ENCODE data around the gene CARS2.

CARS2 gene

GRCh38 chr13:110630566-110631119 is 75.3 kb downstream of the CARS2 start:
- H3K9me3 Mint-ChIP-seq = no peaks in the 10 kb centered on the region
- H3K4me3 Mint-ChIP-seq = no peak overlapping the region
- DNase-seq (no peak), ATAC-seq (no peak)
- H3K27ac Mint-ChIP-seq = peak overlapping the region in 1 of 2 donors; percentile 88
- peaks cover 57% of the 10 kb centered on the region for H3K4me1 Mint-ChIP-seq
- no peaks in the 10 kb centered on the region for H3K27me3 Mint-ChIP-seq

DNA sequence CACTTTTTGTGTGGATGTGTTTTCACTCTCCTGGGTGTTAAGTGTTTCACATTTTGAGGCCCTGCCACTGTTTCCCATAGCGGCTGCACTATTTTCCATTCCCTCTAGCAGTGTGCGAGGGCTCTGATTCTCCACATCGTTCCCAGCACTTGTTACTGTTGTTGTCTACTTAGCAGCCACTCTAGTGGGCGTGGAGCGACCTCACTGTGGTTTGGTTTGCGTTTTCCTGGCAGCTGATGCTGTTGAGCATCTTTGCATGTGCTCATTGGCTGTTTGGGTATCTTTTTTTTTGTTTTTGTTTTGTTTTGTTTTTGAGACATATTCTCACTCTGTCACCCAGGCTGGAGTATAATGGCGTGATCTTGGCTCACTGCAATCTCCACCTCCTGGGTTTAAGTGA is 76.2 kb downstream of the CARS2 start:
- DNase-seq (peak in 1 of 2 donors; percentile 37), ATAC-seq (peak; percentile 70)
- Mint-ChIP-seq H3K27ac (peak overlapping the region in 1 of 2 donors; percentile 69), H3K9me3 (no peaks in the 10 kb centered on the region), H3K4me1 (peaks cover 60% of the 10 kb centered on the region), H3K4me3 (no peak overlapping the region), H3K27me3 (no peaks in the 10 kb centered on the region)

DNA sequence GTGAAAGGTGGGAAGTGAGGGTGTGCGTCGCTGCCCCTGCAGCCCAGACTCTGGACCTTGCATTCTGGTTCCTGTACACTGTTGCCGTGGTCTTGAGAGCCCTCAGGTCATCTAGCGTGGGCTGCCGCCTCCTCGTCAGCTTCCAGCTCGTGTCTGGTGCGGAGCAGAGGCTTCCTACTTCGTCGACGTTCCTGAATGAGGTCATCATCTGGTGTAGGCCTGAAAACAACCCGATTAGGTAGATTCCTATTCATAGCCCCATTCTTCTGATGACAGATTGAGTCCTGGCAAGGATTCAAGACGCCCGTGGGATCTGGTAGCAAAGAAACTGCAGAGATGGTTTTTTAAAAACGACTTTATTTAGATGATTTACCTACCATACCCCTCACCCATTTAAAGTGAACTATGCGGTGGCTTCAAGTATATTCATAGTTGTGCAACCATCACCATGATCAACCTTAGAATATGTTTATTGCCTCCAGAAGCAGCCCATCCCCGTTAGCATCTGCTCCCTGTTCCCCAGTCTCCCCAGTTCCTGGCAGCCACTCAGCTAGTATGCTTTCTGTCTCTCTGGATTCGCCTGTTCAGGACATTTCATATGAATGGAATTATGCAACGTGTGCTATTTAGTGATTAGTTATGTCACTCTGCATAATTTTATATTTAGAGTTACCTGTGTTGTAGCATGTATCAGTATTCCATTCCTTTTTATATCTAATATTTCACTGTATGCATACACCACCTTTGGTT is 76.8 kb downstream of the CARS2 start:
- Mint-ChIP-seq H3K27ac (peak overlapping the region in 1 of 2 donors; percentile 89), H3K4me3 (no peak overlapping the region)
- ATAC-seq = no peak

DNA sequence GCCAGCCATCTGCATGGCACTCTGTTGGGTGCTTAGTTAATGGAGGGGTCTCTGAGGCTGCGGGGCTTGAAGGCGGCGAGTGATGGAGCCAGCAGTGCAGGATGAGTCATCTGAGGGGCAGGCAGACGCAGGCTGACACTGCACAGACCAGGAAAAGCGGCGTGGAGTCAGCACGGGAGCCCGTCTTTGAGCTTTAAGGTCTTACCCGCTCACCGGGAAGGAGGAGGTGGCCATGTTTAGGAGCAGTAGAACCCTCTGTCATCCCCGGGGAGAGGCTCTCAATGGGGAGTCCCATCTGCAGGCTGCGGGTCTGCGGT is 77.5 kb downstream of the CARS2 start:
- peak; percentile 9 for ATAC-seq
- Mint-ChIP-seq H3K4me1 (peaks cover 60% of the 10 kb centered on the region), H3K27me3 (no peaks in the 10 kb centered on the region), H3K27ac (no peak overlapping the region), H3K9me3 (no peaks in the 10 kb centered on the region), H3K4me3 (no peak overlapping the region)
- DNase-seq = no peak

More for the DNA sequence above, 76.8 kb downstream of the CARS2 start:
- Mint-ChIP-seq H3K9me3 (no peaks in the 10 kb centered on the region), H3K27me3 (no peaks in the 10 kb centered on the region), H3K4me1 (peaks cover 60% of the 10 kb centered on the region)
- DNase-seq = no peak

GRCh38 chr13:110627761-110628476 is 78.0 kb downstream of the CARS2 start:
- DNase-seq = no peak
- peak; percentile 30 for ATAC-seq
- Mint-ChIP-seq H3K27me3 (no peaks in the 10 kb centered on the region), H3K27ac (no peak overlapping the region), H3K9me3 (no peaks in the 10 kb centered on the region), H3K4me3 (no peak overlapping the region), H3K4me1 (peaks cover 60% of the 10 kb centered on the region)

- Mint-ChIP-seq H3K27ac (no peak overlapping the region), H3K9me3 (no peaks in the 10 kb centered on the region), H3K4me1 (peaks cover 60% of the 10 kb centered on the region), H3K4me3 (no peak overlapping the region), H3K27me3 (no peaks in the 10 kb centered on the region)
- ATAC-seq = no peak
- no peak for DNase-seq
Measured at GRCh38 chr13:110627351-110627750, 78.6 kb downstream of the CARS2 start.

GRCh38 chr13:110626521-110626920 is 79.4 kb downstream of the CARS2 start:
- no peak overlapping the region for H3K4me3 Mint-ChIP-seq
- no peak for ATAC-seq
- H3K9me3 Mint-ChIP-seq = no peaks in the 10 kb centered on the region
- H3K4me1 Mint-ChIP-seq = peaks cover 54% of the 10 kb centered on the region
- H3K27me3 Mint-ChIP-seq = no peaks in the 10 kb centered on the region
- no peak for DNase-seq
- H3K27ac Mint-ChIP-seq = no peak overlapping the region

DNA sequence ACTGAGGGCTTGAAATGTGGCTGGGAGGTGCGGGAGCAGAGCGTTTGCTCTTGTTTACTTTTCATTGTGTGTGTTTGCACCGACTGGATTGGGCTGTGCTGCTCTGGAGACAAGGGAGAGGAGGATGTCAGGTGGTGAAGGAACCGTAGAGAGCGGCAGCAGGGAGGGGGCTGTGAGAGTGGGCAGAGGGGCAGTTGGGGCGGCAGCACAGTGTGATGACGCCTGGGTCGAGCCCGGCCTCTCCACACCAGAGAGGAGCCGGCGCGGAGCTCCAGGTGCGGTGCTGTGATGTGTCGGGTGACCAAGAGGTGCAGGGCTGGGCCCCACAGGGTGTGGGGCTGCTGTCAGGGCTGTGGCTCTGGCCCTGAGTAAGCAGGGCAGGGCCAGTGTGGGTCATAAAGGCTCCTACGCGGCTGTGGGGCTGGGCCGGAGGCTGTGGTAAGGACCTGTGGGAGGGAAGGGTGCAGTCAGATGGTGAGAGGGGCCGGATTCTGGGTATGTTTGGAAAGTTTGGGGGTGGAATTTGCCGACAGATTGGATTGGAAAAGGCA is 80.1 kb downstream of the CARS2 start:
- H3K27me3 Mint-ChIP-seq = no peaks in the 10 kb centered on the region
- DNase-seq (no peak), ATAC-seq (no peak)
- peaks cover 52% of the 10 kb centered on the region for H3K4me1 Mint-ChIP-seq
- no peak overlapping the region for H3K4me3 Mint-ChIP-seq
- H3K9me3 Mint-ChIP-seq = no peaks in the 10 kb centered on the region
- peak overlapping the region; percentile 11 to 83 for H3K27ac Mint-ChIP-seq

- ATAC-seq = no peak
- peaks cover 48% of the 10 kb centered on the region for H3K4me1 Mint-ChIP-seq
- H3K27me3 Mint-ChIP-seq = no peaks in the 10 kb centered on the region
- H3K9me3 Mint-ChIP-seq = no peaks in the 10 kb centered on the region
- no peak overlapping the region for H3K4me3 Mint-ChIP-seq
- H3K27ac Mint-ChIP-seq = peak overlapping the region in 1 of 2 donors; percentile 4
- DNase-seq = no peak
Measured at GRCh38 chr13:110624766-110625756, 80.9 kb downstream of the CARS2 start.

GRCh38 chr13:110620596-110620995 is 85.3 kb downstream of the CARS2 start:
- H3K4me1 Mint-ChIP-seq = peaks cover 28% of the 10 kb centered on the region
- ATAC-seq (no peak), DNase-seq (no peak)
- no peaks in the 10 kb centered on the region for H3K9me3 Mint-ChIP-seq
- no peak overlapping the region for H3K27ac Mint-ChIP-seq
- no peaks in the 10 kb centered on the region for H3K27me3 Mint-ChIP-seq
- H3K4me3 Mint-ChIP-seq = no peak overlapping the region

DNA sequence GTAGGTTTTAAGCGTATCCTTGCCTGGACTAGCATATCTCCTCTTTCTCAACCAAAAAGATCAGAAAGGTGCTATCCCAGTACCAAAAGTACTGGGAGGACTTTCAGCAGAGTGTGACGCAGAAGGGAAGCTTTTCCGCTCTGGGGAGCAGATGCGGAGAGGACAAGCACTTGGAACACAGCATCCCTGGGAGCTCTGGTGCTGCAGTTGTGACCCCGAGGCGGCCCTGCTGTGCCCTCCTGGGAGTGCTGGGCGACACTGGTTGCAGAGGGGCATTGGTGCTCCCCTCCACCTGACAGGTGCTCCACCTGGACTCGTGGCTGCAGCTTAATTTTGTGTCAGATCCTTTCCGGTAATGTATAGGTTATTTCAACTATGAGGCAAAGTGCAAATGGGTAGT is 87.1 kb downstream of the CARS2 start:
- Mint-ChIP-seq H3K4me3 (no peak overlapping the region), H3K4me1 (peaks cover 32% of the 10 kb centered on the region), H3K9me3 (peaks cover 0 to under 1% of the 10 kb centered on the region in 2 donors), H3K27me3 (no peaks in the 10 kb centered on the region), H3K27ac (no peak overlapping the region)
- ATAC-seq (no peak), DNase-seq (no peak)

- no peak for DNase-seq
- Mint-ChIP-seq H3K27ac (no peak overlapping the region), H3K4me3 (no peak overlapping the region), H3K27me3 (no peaks in the 10 kb centered on the region), H3K9me3 (peaks cover 0 to 7% of the 10 kb centered on the region in 2 donors), H3K4me1 (peaks cover 32% of the 10 kb centered on the region)
- ATAC-seq = no peak
Measured at GRCh38 chr13:110618167-110618566, 87.7 kb downstream of the CARS2 start.

- no peak overlapping the region for H3K4me3 Mint-ChIP-seq
- no peak overlapping the region for H3K27ac Mint-ChIP-seq
- peaks cover 32% of the 10 kb centered on the region for H3K4me1 Mint-ChIP-seq
- DNase-seq = no peak
- no peak for ATAC-seq
- no peaks in the 10 kb centered on the region for H3K27me3 Mint-ChIP-seq
- H3K9me3 Mint-ChIP-seq = peaks cover 0 to 8% of the 10 kb centered on the region in 2 donors
Measured at GRCh38 chr13:110617321-110618072, 88.4 kb downstream of the CARS2 start.

Measured in stimulated activated naive CD8-positive, alpha-beta T cell treated with anti-CD3 and anti-CD28 coated beads, Interleukin-15, amount 100 ng/mL, for 72 hours (primary cell).